HG03097 (cell line): ENCODE results near the gene KDM5B.
"Not testable (repeated sequence)": the region's sequence is repeated elsewhere in the genome, so short reads cannot be mapped to it uniquely, and the experiment has no call there.

Experiments used
- ATAC-seq: cut with Tn5 transposase; IDR thresholded peaks from one replicate; pipeline ENCODE4 v1.9.1; 2021; ENCODE audit not compliant: unreplicated experiment, low FRiP score

Gene KDM5B

DNA sequence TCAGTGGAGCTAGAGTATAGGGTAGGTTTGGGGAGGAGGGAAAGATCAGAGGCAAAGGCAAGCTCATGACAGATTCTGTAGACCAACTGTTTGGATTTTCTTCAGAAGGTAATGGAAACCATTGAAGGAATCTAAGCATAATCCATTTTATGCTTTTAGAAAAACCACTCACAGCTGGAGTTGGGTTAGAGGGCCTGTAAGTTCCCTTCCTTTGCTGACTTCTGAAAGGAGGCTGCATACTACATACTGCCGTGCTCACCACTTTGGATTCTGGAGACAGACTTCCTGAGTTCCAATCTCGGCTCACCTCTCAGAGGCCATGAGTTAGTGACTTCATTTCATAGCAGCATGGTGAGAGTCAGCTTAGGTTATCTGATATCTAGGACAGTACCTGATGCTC, 91.6 kb downstream of the KDM5B start:
- ATAC-seq = no peak

DNA sequence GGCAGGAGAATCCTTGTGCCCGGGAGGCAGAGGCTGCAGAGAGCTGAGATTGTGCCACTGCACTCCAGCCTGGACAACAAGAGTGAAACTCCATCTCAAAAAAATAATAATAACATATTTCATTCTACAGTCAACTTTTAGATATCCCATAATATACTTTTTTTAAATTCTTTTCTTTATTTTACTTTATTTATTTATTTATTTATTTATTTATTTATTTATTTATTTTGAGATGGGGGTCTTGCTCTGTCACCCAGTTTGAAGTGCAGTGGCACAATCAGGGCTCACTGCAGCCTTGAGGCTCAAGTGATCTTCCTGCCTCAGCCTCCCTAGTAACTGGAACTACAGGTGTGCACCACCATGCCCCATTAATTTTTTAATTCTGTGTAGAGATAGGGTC, 94.0 kb downstream of the KDM5B start:
- not testable (repeated sequence) for ATAC-seq

DNA sequence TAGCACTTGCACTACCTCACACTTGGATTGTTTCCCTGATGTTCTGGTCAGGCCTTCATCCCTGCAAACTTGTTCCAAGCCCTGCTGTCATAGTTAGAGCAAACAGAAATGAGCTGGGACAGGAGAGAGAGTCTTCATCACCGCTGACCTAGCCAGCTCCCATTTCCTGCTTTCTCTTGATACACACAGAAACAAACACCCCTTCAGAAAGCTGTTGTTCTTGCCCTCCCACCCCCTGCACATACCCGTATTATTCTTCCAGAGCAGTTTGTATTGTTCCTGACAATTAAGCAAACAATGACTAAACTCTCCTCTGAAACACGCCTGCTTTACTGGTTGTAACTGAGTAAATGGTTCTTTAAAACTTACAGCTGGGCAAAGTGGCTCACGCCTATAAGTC, 95.1 kb downstream of the KDM5B start:
- ATAC-seq = no peak

DNA sequence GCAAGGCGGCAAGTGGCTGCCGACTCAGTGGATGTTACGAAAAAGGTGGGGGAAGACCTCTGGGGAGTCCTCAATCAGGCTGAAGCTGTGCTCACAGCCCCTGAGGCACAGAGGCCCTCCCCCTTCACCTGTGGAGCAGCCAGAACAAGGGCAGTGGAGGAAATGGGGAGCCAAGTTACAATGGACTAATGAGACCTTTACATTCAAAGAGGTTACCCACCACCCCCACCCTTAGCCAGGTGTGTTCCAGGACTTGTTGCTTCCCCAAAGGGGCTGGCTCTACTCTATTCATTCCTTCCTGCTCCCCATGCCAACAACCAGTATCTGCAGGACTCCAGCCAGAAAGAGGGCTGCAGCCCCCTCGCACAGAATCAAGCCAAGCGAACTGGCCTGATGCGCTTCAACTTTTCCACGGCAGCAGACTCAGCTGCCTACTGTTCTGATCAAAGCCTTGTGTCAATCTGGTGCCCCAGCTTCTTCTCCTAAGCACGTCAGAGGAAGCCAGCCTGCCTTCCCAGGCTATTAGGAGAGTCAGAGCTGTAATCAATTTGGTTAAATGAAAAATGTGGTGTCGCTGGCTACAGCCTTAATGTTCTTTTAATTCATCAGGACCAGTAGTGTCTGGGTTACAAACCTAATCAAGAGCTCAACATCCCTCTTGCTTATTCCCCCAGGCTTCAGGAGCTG, 96.1 kb downstream of the KDM5B start:
- ATAC-seq = no peak

DNA sequence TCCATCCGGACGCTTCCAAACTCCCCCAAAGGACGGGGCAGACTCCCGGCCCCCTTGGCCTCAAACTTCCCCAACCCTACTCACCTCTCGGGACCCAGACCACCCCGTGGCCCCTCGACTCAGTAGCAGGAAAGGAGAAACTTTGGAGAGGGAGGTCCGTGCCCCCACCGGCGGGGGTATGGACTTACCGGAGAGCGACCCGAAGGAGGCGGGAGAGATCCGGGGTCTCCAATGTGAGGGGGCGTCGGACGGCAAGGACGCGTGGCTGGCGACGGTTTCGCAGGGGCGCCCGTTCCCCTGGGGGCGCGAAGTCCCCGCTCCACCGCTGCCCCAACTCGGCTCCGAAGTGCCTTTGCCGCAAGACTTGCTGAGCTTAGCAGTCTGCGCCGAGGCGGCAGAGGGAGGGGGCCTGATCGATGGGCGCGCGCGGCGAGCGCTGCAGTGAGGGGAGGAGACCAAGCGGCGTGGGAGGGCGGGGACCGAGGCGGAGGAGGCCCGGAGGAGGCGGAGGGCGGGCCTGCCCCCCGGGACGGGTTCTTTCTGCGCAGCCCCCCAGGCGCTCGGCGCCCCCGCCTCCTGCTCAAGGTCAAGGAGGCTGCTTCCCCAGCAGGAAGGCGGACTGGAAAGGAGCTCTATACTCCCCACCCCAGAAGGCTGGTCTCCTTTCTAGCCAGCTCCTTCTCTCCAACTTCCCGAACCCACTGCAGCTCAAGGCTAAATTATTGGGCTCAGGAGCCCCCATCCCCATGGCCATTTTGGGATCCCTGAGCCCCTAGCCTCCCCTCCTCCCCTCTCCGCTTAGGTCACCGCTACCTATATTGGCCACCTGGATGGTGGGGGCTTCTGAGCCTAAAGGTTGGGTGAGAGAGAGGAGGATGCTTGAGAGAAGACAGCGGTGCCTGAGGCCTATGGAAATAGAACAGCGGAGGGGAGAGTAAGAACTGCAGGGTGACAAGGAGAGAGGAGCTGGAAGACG, 97.9 kb downstream of the KDM5B start, which contains the start of gene SYT2:
Gene SYT2 (minus strand): TSS at position 385 of the 976 bp plus-strand sequence. CDS start 104,682 bp downstream, outside the sequence.
- no peak for ATAC-seq

DNA sequence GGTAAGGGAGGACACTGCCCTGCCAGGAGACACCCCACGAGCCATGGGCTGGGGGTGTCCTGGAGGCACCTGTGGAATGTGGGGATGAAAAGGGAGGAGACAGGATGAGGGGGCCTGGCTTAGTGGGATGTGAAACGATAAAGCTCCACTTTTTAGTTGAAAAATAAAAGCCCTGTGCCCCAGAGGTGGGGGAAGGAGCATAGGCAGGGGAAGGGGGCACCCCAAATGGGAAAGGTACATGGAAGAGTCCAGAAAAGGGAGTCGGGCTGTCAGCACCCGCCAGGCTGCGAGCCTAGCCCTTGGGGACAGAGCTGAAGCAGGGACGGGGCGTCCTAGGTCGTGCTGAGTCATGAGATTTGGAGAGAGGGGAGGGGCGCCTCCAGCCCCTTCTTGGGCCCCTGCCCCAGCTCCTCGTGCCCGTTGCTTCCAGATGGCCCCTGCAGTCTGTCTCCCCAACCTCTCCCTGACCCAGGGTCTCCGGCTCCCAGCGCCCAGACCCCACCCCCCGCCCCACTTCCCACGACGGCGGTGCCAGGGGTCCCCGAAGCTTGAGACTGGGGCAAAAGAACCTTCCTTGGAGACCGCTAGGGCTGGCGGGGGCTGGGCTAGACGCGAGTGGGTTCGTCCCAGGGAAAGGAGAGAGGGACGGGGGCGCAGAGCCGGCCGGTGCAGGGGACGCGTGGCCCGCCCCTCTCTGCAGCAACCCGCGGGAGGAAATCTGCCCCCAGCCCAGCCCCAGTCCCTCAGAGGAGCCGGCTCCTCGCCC, 98.8 kb downstream of the KDM5B start:
- ATAC-seq = no peak

DNA sequence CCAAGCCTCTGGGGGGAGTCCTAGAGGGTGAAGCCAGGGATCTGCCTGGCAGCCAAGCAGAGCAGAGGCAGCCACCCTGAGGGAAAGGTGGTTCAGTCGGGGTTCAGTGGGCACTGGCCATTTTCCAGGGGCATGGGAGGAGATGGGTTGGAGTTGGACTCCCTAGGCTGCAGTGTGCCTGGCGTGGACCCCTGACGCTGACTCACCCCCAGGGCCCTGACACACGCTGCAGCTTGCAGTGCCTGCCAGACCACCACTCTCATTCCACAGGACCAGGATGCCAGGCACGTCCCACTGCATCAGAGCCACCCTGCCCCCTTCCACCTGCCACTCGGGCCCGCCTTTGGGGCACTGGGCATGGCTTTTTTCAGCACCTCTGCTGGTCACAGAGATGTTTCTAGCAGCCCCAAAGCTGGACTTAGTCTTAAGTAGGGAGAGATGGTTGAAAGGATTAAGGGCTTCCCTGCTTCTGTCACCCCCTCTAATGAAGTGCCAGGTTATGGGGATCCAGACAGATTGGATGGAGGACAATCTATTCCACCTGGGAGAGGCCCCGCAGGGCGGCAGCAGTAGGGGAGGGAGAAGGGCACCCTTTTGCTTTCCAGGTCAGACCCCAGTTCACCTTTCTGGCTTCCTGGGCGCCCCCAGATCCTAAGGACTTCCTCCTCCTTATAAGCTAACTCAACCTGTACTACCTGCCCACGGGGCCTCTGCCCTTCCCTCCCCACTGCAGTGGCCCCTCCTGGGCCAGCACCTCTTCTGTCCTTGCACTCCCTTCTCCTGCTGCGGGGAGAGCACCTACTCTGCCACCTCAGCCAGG, 99.6 kb downstream of the KDM5B start:
- no peak for ATAC-seq

DNA sequence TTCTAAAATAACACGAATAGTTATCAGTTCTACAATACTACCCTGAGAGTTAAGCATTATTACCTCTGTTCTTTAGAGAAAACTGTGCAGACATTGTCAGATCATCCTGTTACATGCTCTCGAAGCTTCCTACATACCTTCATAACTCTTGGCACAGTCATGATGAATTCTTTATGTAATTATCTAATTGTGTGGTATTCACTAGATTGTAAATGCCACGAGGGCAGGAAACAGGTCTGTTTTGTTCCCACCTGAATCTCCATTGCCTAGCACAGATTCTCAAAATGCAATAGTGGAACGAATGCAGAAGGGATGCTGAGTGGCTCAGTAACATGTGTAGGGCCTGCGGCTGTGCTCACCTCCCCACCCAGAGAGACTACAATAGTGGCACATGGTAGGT, 101.4 kb downstream of the KDM5B start:
- no peak for ATAC-seq

DNA sequence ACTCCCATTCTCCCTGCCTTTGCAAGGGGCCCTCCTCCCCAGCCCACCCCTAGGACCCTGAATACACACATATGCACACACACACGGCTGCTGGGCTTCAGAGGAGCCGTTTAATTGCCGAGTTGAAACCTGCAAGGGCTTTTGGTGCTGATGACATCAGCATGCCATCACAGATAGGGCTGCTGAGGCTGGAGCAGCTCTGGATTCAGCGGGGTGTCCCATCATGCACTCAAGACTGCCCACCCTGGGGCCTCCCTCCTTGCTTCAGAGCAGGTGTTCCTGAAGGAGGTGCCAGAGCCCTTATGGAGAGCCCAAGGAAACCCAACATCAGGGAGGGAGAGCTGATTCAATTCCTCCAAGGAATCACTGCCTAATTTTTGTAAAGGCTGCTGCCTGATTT, 103.6 kb downstream of the KDM5B start:
- ATAC-seq = no peak

DNA sequence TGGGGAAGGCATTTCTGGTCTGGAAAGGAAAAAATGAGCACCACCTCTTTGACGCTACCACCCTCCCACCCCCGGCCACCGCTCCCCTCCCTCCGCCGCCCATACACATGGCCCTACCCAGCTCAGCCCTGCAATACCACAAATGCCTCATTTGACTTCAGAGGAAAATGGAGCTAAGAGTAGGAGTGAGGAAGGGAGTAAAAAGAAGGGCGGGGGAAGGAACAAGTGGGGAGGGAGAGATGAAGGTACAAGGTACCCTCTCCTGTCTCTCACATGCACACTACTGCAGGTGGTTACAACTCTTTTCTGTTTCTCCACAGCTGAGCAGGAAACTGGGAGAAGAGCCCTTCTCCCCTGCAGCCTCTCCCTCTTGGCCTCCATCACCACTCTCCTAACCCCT, 105.0 kb downstream of the KDM5B start:
- no peak for ATAC-seq

DNA sequence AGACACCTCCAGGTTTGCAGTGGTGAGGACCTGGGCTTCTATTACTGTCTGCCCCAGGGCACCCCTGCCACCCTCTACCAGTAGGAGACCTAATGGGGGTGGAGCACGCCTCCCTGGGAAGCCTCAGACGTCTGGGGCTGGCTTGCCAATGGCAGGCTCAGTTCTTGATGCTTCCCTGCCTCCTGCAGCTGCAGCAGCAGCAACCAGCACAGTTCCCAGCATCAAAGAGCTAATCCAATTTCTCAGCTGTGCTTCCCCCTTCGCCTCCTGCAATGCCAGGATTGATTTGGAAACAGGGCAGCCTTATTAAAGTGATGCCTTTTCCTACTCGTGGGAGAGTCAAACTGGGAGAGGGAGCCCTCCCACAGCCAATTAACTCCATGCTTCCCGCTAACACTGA, 106.1 kb downstream of the KDM5B start:
- ATAC-seq = no peak

DNA sequence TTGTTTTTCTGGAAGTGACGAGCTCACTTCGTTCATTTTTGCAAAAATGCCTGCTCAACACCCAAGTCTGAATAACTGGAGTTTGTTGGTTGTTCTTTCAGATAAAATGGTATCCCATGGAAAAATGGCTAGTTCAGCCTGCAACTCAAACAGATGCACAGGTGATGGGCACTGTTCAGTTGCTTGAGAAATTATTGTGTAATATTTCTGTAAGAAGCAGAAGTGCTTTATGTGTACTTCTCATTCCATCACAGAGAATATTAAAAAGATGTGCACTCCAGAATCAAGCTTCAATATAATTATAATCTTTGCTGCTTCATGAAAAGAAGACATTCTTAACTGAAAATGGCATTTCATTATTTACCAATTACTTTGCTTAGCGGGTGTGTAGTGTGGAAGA, 107.0 kb downstream of the KDM5B start:
- ATAC-seq = no peak

DNA sequence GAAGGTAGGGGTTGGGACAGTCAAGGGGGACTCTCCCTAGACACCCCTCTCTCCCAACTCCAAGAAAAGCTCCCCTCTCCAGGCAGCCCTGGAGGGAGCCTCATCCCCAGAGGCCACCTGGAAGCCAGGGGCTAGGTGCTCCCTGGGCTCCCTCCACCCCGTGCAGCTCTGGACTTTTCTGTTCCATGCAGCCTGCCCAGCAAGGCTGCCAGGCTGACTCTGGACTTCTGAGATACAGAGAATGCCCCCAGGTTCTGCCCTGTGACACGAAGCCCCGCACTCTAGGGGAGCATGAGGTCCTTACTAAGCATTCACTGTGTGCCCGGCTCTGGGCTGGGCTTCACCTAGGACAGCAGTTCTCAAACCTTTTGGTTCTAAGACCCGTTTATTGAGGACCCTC, 108.2 kb downstream of the KDM5B start:
- no peak for ATAC-seq

DNA sequence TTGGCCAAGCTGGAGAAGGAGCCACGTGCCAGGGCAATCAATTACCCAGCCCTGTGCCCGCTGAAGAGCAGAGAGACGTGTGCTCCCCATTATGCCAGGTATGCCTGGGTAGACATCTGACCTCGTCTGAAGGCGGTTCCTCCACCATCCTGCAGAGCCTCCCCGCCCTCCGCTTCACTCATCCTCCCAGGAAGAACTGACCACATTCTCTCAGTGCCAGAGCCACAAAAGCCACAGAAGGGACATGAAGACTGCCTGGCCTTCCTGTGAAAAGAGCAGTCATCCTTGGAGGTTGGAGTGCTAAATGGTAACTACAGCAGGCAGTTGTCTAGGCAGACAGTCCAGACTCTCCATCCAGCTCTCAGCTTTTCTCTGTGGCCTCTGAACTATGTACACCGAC, 109.9 kb downstream of the KDM5B start:
- no peak for ATAC-seq

DNA sequence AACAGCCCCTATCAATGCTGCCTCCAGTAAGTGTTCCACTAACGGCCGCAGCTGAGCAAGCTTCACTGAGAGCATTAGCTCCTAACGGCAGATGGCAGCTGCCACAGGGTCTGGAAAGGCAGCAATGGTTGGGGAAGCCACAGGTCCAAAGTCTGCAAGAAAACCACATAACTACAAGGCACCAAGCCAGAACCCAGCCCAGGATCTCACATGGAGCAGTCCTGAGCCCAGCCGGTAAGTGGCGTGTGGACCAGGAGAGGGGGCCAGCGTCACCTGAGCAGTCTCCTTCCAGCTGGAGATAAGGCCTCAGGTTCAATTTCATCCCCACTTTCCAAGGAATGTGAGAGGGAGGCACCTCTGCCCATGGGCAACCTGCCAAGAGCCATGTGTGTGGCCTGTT, 111.2 kb downstream of the KDM5B start:
- no peak for ATAC-seq

DNA sequence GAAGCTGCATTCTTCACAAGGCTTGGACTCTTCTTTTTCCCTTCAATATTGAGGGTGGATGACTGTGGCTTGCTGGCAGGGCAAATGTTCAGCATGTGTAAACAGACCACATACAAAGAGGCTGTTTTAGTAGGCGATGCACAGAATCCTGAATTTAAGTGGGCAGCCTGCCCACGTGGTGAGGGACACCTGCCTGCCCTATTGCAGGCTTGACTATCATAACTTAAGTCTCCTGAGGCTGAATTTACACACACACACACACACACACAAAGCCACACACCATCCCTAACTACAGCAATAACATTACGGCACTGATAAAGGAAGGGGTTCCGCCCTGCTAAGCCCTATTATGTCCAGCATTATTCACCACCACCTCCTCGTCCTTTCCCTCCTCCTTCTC, 113.9 kb downstream of the KDM5B start:
- no peak for ATAC-seq

DNA sequence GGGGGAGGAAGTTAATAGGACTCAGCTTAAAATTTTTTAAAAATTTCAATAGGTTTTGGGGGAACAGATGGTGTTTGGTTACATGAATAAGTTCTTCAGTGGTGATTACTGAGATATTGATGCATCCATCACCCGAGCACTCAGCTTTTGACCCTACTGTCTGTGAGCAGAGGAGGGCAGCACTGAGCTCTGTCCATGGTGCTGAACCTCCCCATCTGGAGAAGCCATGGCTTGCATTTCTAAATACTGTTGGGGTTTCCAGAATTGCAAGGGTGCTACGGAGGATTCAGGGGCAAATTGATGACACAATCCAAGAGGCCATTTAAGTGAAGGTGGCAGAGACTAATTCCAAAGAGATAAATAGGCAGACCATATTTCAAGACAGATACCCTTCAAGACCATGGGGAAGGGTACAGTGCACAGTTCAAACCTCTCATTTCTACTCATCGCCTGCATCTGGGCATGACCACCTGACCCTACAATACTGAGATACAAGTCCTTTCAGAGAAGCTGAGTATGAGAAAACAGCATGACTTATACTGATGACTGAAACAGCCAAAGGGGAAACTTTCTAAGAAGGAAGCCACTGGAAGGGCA, 115.2 kb downstream of the KDM5B start:
- no peak for ATAC-seq

DNA sequence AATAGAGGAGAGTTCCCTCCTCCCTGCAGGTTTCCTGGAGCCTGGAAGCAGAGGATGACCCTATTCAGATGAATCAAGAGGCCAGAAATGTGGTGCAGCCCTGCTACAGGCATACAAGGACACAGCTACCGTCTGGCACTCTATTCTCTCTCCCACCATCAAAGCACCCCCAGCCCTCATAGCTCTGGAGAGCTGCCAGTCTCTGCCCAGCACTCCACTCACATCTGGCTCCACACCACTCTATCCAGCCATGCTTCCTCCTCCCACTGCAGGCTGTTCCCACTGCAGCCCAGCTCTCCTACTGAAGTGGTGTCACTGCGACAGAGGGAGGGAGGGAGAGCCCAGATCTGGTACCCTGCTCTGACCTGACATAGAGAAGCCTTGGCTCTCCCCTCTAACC, 116.4 kb downstream of the KDM5B start:
- no peak for ATAC-seq

DNA sequence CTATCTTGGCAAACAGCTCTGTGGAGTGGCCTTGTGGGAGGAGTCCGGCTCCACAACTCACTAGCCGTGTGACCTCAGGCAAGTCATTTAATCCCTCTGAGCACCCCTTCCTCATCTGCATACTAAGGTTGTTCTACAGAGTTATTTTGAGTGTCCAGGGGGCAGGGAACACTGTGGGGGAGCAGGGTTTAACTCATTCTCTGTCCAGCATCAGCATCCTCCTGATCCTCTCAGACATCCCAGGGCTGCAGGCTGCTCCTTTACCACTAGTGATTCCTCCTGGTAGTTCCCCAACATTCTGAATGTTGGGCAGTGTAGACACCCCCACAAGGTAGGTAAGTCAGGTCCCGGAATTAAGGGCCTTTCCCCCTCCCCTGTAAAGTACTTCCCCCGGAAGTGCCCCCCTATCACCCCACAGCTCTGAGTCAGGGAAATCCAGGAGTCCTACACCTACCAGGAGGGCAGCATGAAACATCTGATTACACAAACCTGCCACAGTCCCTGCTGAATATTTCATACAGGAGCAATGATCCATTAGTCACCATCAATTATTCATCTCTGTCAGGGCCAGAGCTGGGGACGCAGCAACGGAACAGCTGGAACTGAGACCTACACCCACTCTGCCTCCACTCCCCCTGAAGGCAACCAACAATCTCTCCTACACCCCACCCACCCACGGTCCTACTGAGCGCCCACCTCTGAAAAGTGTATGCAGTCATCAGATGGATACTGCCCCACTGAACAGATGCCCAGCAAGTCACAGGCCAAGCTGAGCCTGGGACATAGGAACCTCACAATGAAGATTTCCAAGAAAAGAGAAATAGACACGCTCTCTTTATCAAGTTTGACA, 118.5 kb downstream of the KDM5B start:
- no peak for ATAC-seq
